K562 (cell line): ENCODE data around the gene P2RY4.

ENCODE experiments used
- ATF2 ChIP-seq: sonication (generic); formaldehyde crosslinking; IDR thresholded peaks from 2 replicates; pipeline ENCODE4 v1.8.1; 2022; ENCODE audit warnings: missing genetic modification reagents
- BDP1 ChIP-seq: IDR thresholded peaks from 3 replicates; pipeline ENCODE4 v1.6.1; 2011; ENCODE audit not compliant: insufficient read length, insufficient read depth
- BRCA1 ChIP-seq, 2 experiments: fragments of 450-650 bp in 1 of 2; sonication (generic) in 1 of 2; formaldehyde crosslinking in 1 of 2; IDR thresholded peaks; 2 replicates each; pipeline versions ENCODE4 v1.5.0 to v1.6.1; 2017 to 2020; ENCODE audit warnings: mild to moderate bottlenecking in 1 of 2, missing genetic modification reagents in 1 of 2
- CREB1 ChIP-seq, 2 experiments: sonication (generic) in 1 of 2; formaldehyde crosslinking in 1 of 2; IDR thresholded peaks; 2 replicates each; pipeline versions ENCODE4 v1.6.1 to v1.8.0; 2012 to 2022; ENCODE audit warnings: inconsistent platforms in 1 of 2, mild to moderate bottlenecking in 1 of 2, missing genetic modification reagents in 1 of 2, moderate library complexity in 1 of 2
- CREB5 ChIP-seq: fragments of 250-450 bp; sonication (Bioruptor Pico); IDR thresholded peaks from 2 replicates; pipeline ENCODE4 v1.5.0; 2020; ENCODE audit warnings: mild to moderate bottlenecking
- CTCF ChIP-seq, 3 experiments: IDR thresholded peaks in 2 of 3; conservative IDR thresholded peaks in 1 of 3; 2 replicates each; pipeline ENCODE4 v1.5.1; 2011 to 2012; ENCODE audit warnings: low read length in 3 of 3, mild to moderate bottlenecking in 3 of 3, control low read depth in 2 of 3, improper control_type of control experiment in 1 of 3, inconsistent platforms in 1 of 3, low read depth in 1 of 3, mixed read lengths in 1 of 3, moderate library complexity in 1 of 3; ENCODE audit not compliant: insufficient read depth in 2 of 3
- HNRNPK ChIP-seq: fragments of 200-400 bp; formaldehyde crosslinking; IDR thresholded peaks from one replicate; pipeline ENCODE4 v1.6.1; 2018; ENCODE audit warnings: mild to moderate bottlenecking, low read depth, low read length; ENCODE audit not compliant: poor library complexity, severe bottlenecking
- NR3C1 ChIP-seq: sonication (generic); formaldehyde crosslinking; IDR thresholded peaks from 2 replicates; pipeline ENCODE4 v1.8.1; 2022; ENCODE audit warnings: missing genetic modification reagents
- POLR2A ChIP-seq: fragments of 450-650 bp; conservative IDR thresholded peaks from 2 replicates; pipeline ENCODE4 v1.6.1; 2016
- SIRT6 ChIP-seq: IDR thresholded peaks from one replicate; pipeline ENCODE4 v1.6.1; 2012; ENCODE audit warnings: low read depth, mild to moderate bottlenecking, control low read depth, inconsistent platforms, low read length, moderate library complexity
- STAT6 ChIP-seq: sonication (generic); formaldehyde crosslinking; IDR thresholded peaks from 2 replicates; pipeline ENCODE4 v1.8.1; 2023; ENCODE audit warnings: mild to moderate bottlenecking, missing genetic modification reagents
- U2AF1 ChIP-seq: fragments of 200-400 bp; formaldehyde crosslinking; optimal IDR thresholded peaks from 2 replicates; pipeline ENCODE3; 2017; ENCODE audit warnings: mild to moderate bottlenecking, low read depth, low read length, moderate library complexity
- ZNF175 ChIP-seq: fragments of 200-800 bp; sonication (Bioruptor generic); IDR thresholded peaks from 2 replicates; pipeline ENCODE4 v1.6.1; 2016; ENCODE audit warnings: low read depth, mild to moderate bottlenecking, missing genetic modification characterization, missing compliant biosample characterization

- TF ChIP-seq NR3C1 = no peak
- no peak for TF ChIP-seq BRCA1 (IDR thresholded peaks at IDR 0.05)
- no peak for TF ChIP-seq BRCA1 (CRISPR knock-in tag; IDR thresholded peaks at IDR 0.05)
- no peak for TF ChIP-seq CTCF (IDR thresholded peaks at IDR 0.05 in 2 of 3, conservative IDR thresholded peaks at IDR 0.05 in 1 of 3; ENCODE audit: insufficient read depth in 2 of 3, low read depth in 1 of 3, low read length in 3 of 3)
- no peak for TF ChIP-seq SIRT6
- no peak for TF ChIP-seq CREB5
- no peak for TF ChIP-seq ATF2 (CRISPR knock-in tag)
- TF ChIP-seq ZNF175 (CRISPR knock-in tag) = no peak
- TF ChIP-seq POLR2A = no peak
- TF ChIP-seq BDP1 = no peak
- no peak for TF ChIP-seq HNRNPK
- TF ChIP-seq U2AF1 = no peak
- TF ChIP-seq CREB1 (IDR thresholded peaks at IDR 0.05) = no peak
- TF ChIP-seq CREB1 (CRISPR knock-in tag; IDR thresholded peaks at IDR 0.05) = no peak
- no peak for TF ChIP-seq STAT6 (CRISPR knock-in tag)
Measured at GRCh38 chrX:70231666-70232065, 28.3 kb downstream of the P2RY4 start.
